GM21576 (cell line): ENCODE measurements around the gene GID8.

Experiments
- ATAC-seq: cut with Tn5 transposase; IDR thresholded peaks from one replicate; pipeline ENCODE4 v1.9.1; 2021; ENCODE audit warnings: mild to moderate bottlenecking, moderate library complexity; ENCODE audit not compliant: unreplicated experiment

GID8 gene

DNA sequence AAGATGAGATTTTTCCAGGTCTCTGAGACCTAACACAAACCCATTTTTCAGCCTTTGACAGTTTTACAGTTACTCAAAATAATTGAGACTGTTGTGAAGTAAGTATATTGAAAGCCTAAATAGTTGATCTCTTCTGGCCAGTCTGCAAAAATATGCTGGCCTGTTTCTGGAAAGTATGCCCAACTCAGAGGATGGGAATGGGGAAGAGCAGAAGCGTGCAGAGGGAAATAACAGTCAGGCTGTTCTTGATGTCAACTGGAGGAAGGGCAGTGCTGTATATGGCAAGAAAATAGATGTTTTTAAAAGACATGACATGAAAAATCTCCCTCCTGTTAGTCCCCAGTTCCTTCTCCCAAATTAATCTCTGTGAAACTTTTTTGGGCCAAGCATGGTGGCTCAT is 3.8 kb downstream of the GID8 start:
- ATAC-seq, result no peak

DNA sequence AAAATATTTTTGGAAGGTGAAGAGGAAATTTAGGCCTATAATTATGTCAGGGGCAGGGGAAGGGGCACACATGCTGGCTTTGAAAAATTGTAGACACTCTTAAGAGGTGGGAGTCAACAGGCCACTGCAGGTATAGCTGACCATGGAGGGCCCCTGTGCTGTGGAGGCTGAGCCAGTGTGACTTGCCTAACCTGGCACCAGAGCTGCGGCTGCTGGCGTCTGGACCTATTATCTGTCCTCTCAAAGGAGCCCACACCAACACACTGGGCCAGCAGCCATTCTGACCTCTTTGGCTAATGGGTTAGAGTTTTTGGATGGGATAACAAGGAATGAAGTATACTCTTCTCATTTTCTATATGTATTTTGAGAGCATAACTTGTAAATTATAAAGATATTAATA is 4.5 kb downstream of the GID8 start:
- ATAC-seq, result no peak

DNA sequence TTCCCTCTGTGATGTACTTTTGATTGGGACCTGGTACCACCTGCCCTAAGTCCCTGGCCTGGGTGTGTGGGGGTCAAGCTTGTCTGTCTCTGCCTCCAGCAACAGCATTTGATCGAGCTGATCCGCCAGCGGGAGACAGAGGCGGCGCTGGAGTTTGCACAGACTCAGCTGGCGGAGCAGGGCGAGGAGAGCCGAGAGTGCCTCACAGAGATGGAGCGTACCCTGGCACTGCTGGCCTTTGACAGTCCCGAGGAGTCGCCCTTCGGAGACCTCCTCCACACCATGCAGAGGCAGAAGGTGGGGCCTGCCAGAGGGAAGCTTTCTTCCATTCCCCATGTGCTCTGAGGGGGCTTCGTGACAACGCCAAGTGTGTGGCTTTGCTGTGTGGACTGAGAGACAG is 5.4 kb downstream of the GID8 start:
- ATAC-seq, result no peak

DNA sequence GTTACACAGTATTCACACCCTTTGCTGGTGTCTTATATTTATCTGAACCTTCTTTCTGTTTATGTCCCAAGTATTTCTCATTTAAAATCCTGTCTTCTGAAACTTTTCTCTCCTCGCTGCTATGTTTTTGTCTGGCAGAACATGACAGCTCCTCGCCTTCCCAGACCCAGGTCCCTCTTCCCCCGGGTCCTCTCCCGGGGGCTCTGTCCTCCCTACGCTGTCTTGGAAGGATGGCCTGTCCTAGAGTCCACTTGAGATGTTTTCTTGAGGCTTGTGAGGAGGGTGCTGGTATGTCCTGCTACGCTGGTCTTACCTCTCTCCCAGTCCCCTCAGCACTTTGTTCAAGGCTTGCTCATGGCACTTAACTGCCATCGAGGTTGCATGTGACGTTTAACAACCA is 6.2 kb downstream of the GID8 start:
- no peak for ATAC-seq

DNA sequence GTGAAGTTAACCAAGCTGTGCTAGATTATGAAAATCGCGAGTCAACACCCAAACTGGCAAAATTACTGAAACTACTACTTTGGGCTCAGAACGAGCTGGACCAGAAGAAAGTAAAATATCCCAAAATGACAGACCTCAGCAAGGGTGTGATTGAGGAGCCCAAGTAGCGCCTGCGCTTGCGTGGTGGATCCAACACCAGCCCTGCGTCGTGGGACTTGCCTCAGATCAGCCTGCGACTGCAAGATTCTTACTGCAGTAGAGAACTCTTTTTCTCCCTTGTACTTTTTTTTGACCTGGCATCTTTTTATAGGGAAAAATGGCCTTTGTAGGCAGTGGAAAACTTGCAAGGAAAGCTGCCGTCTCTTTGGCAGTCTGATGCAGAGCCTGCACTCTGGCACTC is 6.8 kb downstream of the GID8 start:
- no peak for ATAC-seq

DNA sequence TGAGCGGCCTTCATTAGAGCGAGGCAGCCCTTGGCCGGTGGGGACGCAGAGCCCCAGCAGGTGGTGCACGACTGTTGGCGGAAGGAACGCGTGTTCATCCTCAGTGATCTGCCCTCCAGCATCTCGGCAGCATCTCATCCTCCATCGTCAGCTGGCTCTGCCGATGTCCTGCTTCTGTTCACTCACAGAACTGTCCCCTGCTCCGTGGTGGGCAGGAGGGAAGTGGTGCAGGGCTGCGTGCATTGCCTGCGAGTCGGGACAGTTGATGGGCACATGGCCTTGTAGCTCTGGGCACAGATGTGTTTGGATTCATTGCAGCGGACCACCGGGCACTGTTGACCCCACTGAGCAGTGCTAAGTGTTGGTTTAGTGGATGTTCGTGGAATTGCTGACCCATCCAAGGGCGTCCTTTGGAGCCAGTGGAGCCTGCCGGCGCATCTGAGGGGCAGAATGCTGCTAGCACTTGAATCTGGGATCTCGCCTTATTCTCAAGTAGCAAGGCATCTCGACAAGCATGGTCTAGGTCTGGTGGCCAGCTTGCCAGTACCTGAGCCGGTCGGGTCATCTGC is 7.9 kb downstream of the GID8 start:
- ATAC-seq, result no peak

DNA sequence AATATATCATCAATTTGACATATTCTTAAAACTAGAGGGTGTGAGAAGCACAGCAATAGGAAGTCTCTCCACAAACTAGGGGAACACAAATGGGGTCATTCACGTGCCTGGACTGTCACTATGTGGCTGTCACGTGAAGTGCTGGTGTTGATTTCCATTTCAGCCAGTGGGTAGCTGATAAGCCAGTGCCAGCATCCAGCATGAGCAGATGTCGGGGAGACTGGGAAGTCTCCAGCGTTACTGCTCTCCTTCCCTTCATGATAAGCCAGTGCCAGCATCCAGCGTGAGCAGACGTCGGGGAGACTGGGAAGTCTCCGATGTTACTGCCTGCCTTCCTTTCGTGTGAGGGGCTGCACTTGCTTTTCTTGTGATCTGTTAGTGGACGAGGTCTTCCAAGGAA is 9.0 kb downstream of the GID8 start:
- no peak for ATAC-seq

DNA sequence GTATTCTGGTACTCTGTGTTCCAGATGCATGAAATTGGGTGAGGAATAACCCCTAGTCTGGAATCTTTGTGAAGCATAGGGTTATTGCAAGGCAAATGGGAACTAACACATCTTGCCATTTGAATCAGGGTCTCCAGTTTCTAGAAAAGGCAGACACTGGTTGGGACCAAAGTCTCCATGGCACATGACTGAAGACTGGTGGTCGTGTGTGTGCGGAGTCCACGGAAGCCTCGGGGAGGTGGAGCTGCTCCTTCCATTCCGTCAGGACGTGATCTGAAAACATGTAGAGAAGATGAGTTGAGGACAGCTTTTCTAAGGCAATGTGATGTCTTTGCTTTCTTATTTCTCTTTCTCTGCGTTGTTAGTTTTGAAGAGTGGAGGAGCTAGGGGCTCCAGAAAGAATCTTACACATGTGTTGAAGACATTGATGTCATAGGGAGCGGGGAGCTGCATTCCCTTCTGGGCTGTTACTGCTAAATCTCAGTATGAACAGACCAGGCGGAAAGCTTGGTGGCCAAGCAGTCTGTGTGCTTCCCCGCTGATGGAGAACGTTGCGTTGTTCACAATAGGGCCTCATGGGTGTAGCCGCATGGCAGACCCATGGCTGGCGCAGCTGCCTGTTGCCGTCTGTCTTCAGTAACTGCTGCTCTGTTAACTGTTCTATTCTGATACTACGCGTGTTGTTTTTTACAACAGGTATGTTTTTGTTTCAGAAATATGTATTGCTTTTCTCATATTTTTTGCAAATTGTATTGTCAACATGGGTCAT is 9.8 kb downstream of the GID8 start:
- ATAC-seq, result no peak

DNA sequence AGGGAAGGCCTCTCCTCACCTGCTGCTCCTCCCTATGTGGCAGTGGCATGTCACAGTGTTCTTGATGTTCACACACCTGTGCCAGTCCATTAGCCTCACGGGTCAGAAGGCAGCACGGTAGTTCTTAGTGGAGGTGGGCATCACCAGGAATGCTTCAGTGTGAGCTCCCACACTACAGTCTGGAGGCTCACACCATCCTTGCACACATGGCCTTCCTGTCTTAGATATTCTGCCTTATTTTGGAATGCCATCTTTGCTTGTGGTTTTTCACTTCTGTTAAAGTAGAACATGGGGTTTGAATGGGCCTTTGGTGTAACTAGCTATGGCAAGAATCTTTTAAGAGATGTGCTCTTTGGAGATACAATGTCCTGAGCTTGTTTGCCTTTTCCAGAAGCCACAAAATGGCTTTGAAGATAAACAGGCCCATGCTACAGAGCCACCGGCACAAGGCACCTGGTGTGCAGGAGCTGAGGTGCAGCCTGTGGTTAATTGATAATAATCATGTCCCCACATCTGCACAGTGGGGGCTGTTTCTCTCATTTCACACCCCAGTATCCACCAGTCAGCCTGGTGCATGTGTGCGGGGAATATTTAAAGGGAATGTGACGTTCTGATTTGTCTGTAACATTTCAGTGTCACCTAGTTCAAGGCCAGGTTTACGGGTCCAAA is 11.3 kb downstream of the GID8 start:
- no peak for ATAC-seq

DNA sequence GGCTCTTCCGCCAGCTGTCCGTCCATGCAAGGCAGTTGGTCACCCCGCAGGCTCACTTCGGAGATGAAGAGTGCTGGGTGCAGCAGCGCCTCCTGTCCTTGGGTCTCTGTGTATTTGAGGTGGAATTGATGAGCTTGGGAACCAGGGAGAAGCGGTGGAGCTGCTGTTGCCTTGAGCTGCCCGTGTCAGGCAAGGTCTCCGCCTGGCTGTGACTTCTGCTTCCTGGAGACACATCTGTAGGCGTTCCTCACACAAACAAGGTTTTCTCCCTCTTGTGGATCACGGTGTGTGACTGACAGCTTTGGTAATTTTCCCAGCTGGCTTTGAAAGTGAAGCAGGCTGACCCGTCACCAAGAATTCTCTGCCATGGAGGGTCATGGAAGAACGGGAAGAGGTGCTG is 12.0 kb downstream of the GID8 start:
- ATAC-seq, result no peak

DNA sequence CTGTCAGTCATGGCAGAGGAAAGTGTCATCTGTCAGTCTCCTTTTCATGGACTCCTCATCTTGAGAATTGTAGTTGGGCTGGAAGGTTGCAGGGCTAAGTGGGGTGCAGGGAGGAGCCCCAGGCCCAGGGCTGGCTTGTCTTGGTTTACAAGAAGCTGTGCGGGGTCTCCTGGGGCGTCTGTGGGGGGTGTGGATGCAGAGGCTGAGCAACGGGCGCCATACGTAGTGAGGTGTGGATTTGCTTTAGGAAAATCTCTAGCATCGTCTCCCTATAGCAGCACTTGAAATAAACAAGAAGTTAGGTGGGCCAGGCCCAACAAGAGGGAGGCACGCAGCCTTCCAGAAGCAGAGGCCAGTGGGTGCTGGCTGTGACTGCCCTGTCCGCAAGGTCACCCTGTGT is 12.8 kb downstream of the GID8 start:
- ATAC-seq, result no peak

DNA sequence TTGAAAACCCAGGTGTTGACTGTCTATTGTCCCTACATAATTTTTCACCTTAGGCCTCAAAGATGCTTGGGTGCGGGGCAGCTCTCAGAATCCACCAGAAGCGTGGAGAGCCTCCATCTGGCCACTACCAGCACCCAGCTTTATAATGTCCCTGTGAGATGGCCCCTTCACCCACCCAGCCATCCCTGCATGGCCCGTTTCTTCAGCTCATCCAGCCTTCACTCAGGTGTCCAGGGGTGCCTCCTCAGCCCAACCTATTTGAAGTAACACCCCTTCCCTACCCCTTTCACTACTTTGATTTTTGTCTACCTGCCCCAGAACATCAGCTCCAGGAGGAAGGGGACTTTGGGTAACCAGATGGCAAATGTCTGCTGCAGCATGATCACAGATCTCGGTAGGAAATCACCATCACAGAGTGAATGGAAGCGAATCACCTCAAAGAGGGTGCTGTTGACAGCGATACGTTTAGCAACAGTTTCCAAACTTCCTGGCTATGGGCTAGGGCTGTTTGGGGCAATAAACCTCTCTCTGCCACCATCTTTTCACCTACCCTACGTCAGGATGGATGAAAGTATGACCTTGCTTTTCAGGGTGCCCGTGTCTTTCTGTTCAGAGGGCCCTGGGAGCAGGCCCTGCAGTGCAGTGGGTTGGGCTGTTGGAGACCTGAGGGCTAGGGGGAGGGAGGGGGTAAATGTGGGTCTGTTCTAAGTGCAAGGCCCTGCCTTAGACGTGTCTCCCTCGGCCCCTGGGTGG is 13.4 kb downstream of the GID8 start:
- no peak for ATAC-seq

DNA sequence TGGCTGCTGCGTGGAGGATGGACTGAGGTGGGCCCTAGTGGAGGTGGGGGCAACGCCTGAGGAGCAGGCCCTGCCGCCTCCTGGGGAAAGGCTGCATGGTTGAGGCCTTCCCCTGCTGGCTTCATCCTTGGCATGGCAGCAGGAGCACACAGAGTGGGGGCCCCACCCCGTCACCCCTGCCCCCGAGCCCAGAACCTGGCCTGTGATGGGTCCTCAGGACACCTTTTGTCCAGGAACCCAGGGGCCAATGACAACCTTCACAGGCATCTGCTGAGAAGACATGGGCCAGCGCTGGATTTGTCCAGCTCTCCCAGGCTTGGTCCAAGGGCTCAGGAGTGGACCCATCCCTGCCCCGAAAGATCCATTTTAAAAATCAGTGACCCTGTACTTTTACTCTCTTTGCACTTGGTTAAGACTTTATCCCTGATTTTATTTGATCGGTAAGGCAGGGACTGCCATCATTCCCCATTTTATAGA is 14.0 kb downstream of the GID8 start:
- no peak for ATAC-seq

DNA sequence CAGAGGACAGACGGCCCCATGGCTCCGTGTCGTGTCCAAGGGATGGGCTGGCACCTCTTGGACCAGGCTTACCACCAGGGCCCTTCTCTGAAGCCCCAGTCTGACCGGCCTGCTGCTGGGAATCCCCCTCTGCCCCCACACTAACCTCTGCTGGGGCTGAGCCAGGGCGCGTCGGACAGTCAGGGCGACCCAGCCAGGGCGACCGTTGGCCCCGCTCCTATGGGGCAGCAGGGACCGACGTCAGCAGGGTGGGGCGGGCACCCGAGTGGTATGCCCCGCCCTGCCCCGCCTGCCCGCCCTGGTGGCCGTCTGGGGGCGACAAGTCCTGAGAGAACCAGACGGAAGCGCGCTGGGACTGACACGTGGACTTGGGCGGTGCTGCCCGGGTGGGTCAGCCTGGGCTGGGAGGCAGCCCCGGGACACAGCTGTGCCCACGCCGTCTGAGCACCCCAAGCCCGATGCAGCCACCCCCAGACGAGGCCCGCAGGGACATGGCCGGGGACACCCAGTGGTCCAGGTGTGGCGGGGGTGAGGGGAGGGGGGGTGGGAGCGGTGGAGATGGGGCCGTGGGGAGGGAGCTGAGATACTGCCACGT is 14.5 kb downstream of the GID8 start, which contains the start of gene SLC17A9:
TSS of gene SLC17A9 (plus strand) at position 337 of the 595 bp plus-strand sequence. CDS start at position 459, 122 bp downstream.
- peak; percentile 48 for ATAC-seq

DNA sequence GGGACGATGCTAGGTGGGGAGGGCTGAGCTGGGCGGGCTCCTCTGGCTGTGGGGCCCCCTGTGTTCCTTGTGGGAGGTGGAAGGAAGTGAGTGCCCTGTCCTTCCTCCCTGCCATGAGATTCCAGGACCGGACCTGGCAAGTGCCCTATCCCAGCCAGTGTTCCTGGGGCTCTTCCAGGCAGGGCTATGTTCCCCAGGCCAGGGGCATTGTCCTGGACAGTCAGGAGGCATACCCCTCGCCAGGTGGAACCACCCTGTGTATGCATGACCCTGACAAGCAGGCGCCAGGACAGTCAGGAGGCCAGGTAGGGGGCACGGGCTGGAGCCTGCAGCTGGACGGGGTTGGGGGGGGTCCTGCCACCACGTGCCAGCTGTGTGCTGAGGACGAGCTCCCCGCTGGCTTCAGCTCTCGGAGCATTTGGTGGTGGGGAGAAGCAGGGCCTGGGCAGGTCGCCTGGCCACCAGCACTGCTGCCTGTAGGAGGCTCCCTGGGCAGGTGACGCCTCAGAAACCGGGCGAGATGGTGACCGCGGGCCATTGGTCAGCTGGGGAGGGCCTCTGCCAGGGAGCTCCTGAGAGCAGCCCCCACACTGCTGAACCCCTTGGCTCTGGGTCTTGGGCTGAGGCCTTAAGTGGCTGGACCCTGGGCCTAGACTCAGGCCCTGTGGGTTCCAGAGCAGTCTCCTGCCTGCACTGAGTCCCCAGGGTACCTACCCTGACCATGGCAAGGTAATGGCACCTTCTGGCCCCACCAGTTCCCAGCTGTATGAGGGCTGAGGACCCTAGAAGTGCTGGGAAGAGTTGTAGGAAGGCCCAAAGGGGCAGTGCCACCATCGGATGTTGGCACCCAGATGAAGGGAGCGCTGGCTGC is 15.3 kb downstream of the GID8 start:
- peak; percentile 3 for ATAC-seq

DNA sequence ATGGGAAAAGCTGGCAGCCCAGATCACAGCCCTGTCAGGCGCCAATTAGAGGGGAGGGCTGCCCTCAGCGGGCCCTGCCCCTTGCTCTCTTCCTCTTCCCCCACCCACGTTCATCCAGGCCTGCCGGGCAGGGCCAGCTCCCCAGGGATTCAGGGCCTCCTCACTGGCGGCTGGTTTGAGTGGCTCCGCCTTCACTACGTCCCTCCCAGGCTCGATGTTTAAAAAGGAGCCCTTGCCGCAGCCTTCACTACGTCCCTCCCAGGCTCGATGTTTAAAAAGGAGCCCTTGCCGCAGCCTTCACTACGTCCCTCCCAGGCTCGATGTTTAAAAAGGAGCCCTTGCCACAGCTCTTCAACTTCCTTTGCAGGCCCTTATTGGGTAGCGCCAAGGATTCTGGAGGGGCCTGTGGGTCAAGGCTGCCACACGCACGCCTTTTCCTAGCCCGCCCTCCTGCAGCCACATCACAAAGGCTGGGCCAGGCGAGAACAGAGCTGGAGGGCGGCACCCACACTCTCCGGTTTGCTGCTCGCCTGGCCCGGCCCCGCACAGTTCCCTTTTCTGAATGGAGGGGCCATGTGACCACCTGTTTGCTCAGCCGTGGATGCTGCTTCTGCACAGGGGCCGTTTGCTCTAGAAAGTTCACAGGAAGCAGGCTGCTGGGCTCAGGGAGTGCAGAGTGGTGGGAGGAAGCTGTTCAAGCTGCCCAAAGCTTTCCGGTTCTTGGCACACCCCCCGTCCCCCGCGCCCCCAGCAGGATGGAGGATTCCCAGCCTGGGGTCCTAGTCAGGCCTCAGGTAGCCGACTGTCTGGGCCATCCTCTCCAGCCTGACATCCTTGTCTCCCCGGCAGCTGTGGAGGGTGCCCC is 16.1 kb downstream of the GID8 start:
- ATAC-seq, result peak; percentile 69

DNA sequence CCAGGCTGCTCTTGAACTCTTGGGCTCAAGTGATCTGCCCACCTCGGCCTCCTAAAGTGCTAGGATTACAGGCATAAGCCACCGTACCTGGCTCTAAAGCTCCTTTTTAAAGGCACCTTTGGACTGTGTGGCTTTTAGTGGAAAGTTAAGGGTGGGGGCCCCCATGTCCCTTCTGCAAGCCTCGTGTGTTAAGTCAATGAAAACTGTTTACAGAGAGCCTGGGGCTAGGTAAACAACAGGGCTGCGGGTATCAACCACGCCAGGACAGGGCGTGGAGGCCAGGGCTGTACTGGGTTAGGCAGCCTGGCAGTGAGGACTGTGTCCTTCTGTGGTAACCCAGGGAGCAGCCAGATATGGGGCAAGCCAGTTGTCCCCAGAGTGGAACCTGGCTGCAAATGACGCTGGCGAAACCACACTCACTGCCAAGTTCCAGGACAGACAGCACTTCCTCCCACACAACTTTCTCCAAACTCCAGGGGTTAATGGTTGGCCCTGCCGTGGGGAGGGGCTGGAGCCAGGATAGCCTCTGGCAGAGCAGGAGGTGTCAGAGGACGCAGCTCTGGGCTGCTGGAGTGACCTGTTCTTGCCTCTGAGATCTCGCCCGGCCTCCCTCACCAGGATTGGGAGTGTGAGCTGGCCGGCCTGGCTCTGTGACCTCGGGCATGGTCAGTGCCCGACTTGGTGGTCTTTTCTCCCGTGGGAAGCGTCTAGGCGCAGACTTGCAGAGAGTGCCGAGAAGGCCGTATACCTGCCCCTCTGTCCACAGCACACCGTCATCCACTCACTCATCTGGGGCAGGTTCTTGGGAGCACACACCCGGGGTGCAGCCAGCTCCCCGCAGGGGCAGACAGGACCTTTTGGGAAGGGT is 17.8 kb downstream of the GID8 start:
- ATAC-seq, result no peak
